DOHH2 (cell line): ENCODE data around the gene PNMT.

ENCODE experiments used
- EZH2phosphoT487 ChIP-seq: fragments of 200-600 bp; sonication (generic); IDR thresholded peaks from 2 replicates; pipeline ENCODE4 v1.6.1; 2017; ENCODE audit warnings: borderline replicate concordance, mild to moderate bottlenecking, antibody characterized with exemption, low read length, moderate library complexity, mixed read lengths
- TF ChIP-seq, protein P1 (sequence below): fragments of 200-600 bp; sonication (generic); IDR thresholded peaks from one replicate; pipeline ENCODE4 v1.5.1; 2014; ENCODE audit warnings: antibody characterized with exemption, mild to moderate bottlenecking, low read depth, low read length; ENCODE audit not compliant: poor library complexity, severe bottlenecking

- TF ChIP-seq, protein P1, sequence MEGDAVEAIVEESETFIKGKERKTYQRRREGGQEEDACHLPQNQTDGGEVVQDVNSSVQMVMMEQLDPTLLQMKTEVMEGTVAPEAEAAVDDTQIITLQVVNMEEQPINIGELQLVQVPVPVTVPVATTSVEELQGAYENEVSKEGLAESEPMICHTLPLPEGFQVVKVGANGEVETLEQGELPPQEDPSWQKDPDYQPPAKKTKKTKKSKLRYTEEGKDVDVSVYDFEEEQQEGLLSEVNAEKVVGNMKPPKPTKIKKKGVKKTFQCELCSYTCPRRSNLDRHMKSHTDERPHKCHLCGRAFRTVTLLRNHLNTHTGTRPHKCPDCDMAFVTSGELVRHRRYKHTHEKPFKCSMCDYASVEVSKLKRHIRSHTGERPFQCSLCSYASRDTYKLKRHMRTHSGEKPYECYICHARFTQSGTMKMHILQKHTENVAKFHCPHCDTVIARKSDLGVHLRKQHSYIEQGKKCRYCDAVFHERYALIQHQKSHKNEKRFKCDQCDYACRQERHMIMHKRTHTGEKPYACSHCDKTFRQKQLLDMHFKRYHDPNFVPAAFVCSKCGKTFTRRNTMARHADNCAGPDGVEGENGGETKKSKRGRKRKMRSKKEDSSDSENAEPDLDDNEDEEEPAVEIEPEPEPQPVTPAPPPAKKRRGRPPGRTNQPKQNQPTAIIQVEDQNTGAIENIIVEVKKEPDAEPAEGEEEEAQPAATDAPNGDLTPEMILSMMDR, result peak; percentile 85
- no peak for TF ChIP-seq EZH2phosphoT487
These were observed at the start of gene PNMT for GRCh38 chr17:39667945-39668924.
